Testis (tissue), 3 donors: ENCODE measurements around the gene FAN1. TPM values are rescaled to one million over a fixed set of nuclear protein-coding genes. Genes with fewer than 3 reads are reported as not detected.

ENCODE experiments used
- DNase-seq: peaks from one replicate; pipeline ENCODE4 v3.0.0-alpha.2; 2019
- H3K27ac ChIP-seq, 2 donors: fragments of 200-600 bp; sonication (generic); one replicate each; pipeline ENCODE4 v1.5.1; 2019
- H3K27me3 ChIP-seq: fragments of 200-600 bp; sonication (generic); one replicate; pipeline ENCODE4 v1.5.1; 2019
- H3K36me3 ChIP-seq: fragments of 200-600 bp; sonication (generic); one replicate; pipeline ENCODE4 v1.5.1; 2017; ENCODE audit warnings: low read depth; ENCODE audit errors: missing control alignments
- H3K4me1 ChIP-seq: fragments of 200-600 bp; sonication (generic); one replicate; pipeline ENCODE4 v1.5.1; 2019
- H3K4me3 ChIP-seq, 2 donors: fragments of 200-600 bp; sonication (generic); one replicate each; pipeline ENCODE4 v1.5.1; 2017 to 2019
- H3K9me3 ChIP-seq: fragments of 200-600 bp; sonication (generic); one replicate; pipeline ENCODE4 v1.5.1; 2017
- POLR2A ChIP-seq: fragments of 450-650 bp; IDR thresholded peaks from one replicate; pipeline ENCODE4 v1.6.1; 2017; ENCODE audit warnings: antibody characterized with exemption, mild to moderate bottlenecking, moderate library complexity
- WGBS, 2 donors: methylation state at CpG; one replicate each; pipeline ENCODE4 v1.1.5; 2018; 5-methylcytosine and 5-hydroxymethylcytosine counted together
- intact Hi-C: fragments of 100-400 bp; cut with DNase I; formaldehyde crosslinking; loops from one replicate; pipeline ENCODE4 v1.15.1; 2023; ENCODE audit warnings: low total_unique reads
- polyA plus RNA-seq: library from polyadenylated mRNA; stranded (reverse); fragments of 350-450 nt; fragmentation: Illumina TruSeq; extraction: RNeasy Lipid Tissue Mini Kit (QIAGEN cat#74804); gene quantifications from one replicate; pipeline ENCODE4 v1.2.3, GENCODE V29; 2014; ENCODE audit warnings: low read depth, low replicate concordance; ENCODE audit not compliant: insufficient read depth
- total RNA-seq, 2 donors: library from RNA; depleted of rRNA; stranded (reverse); fragments of >200 nt; gene quantifications; one replicate each; pipeline ENCODE4 v1.2.3, GENCODE V29; 2016
- TF ChIP-seq, protein P1 (sequence below), 3 experiments: fragments of 450-650 bp in 2 of 3; fragments of 200-600 bp in 1 of 3; sonication (generic) in 1 of 3; IDR thresholded peaks; one replicate each; pipeline ENCODE4 v1.5.1; 2016 to 2019; ENCODE audit warnings: antibody characterized with exemption in 3 of 3, mild to moderate bottlenecking in 2 of 3, moderate library complexity in 1 of 3

FAN1 gene
- total and polyA plus RNA-seq, 3 donors from 2014 or later = 22.5 to 29.1 (median 24.0) TPM

DNA sequence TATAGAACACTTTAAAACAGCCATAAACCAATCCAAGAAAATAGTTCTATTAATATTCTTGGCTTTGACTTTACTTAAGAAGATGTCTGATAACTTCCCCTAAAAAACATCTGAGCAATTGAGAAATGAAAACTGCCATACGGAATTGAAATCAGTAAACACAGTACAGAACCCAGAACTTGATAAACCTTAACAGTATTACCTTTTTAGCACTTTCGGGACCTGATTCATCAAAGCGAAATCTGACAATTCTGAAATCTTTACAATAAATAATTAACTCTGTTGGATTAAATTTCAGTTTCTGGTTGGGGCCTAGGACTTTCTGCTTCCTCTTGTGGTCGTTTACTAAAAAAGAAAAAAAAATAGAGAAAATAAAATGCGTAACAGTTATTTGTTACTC, 70.4 kb downstream of the FAN1 start:
- TF ChIP-seq, protein P1, sequence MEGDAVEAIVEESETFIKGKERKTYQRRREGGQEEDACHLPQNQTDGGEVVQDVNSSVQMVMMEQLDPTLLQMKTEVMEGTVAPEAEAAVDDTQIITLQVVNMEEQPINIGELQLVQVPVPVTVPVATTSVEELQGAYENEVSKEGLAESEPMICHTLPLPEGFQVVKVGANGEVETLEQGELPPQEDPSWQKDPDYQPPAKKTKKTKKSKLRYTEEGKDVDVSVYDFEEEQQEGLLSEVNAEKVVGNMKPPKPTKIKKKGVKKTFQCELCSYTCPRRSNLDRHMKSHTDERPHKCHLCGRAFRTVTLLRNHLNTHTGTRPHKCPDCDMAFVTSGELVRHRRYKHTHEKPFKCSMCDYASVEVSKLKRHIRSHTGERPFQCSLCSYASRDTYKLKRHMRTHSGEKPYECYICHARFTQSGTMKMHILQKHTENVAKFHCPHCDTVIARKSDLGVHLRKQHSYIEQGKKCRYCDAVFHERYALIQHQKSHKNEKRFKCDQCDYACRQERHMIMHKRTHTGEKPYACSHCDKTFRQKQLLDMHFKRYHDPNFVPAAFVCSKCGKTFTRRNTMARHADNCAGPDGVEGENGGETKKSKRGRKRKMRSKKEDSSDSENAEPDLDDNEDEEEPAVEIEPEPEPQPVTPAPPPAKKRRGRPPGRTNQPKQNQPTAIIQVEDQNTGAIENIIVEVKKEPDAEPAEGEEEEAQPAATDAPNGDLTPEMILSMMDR (IDR thresholded peaks at IDR 0.05) = no peak
- TF ChIP-seq POLR2A = no peak
- H3K4me3 ChIP-seq = no peak overlapping the region
- no peak for DNase-seq
- WGBS, 2 donors = 88 to 91% methylated on average over 5 of the region's 5 CpGs
- H3K4me1 ChIP-seq = no peaks in the 10 kb centered on the region
- H3K9me3 ChIP-seq = no peaks in the 10 kb centered on the region
- no peaks in the 10 kb centered on the region for H3K27me3 ChIP-seq
- intact Hi-C loops = no loop called here
- no peaks in the 10 kb centered on the region for H3K36me3 ChIP-seq
- no peak overlapping the region for H3K27ac ChIP-seq

GRCh38 chr15:30978328-30978727, 74.6 kb downstream of the FAN1 start:
- Histone ChIP-seq H3K36me3 (no peaks in the 10 kb centered on the region), H3K4me3 (no peak overlapping the region), H3K27me3 (no peaks in the 10 kb centered on the region), H3K9me3 (no peaks in the 10 kb centered on the region), H3K4me1 (peaks cover 11% of the 10 kb centered on the region), H3K27ac (no peak overlapping the region)
- no peak for DNase-seq
- intact Hi-C loops = no loop called here
- no peak for TF ChIP-seq POLR2A
- TF ChIP-seq, protein P1 (IDR thresholded peaks at IDR 0.05) = no peak

DNA sequence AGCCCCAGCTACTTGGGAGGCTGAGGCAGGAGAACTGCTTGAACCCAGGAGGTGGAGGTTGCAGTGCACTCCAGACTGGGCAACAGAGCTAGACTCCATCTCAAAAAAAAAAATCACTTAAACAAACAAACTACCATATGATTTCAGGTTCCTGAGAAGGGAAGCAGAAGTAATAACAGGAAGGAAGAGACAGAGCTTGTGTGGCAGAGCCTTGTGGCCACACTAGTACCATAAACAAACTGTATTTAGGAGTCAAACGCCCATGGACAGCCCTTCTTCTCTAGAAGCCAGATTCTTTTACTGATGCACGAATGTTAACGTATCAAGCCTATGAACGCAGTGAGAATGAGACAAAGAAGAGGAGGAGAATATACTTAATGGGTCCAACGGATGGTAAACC, 75.7 kb downstream of the FAN1 start:
- Histone ChIP-seq H3K27me3 (no peaks in the 10 kb centered on the region), H3K27ac (no peak overlapping the region), H3K9me3 (no peaks in the 10 kb centered on the region), H3K4me3 (no peak overlapping the region), H3K4me1 (peaks cover 21% of the 10 kb centered on the region), H3K36me3 (no peaks in the 10 kb centered on the region)
- intact Hi-C loops = no loop called here
- TF ChIP-seq, protein P1 (IDR thresholded peaks at IDR 0.05) = no peak
- no peak for TF ChIP-seq POLR2A
- no peak for DNase-seq
- 89 to 92% methylated on average over 5 of the region's 5 CpGs for WGBS, 2 donors

- TF ChIP-seq, protein P1 (IDR thresholded peaks at IDR 0.05) = no peak
- TF ChIP-seq POLR2A = no peak
- H3K4me1 ChIP-seq = peaks cover 33% of the 10 kb centered on the region
- no peak for DNase-seq
- H3K27ac ChIP-seq = no peak overlapping the region
- H3K4me3 ChIP-seq = no peak overlapping the region
- WGBS, 2 donors = 46 to 59% methylated on average over 3 of the region's 3 CpGs
- no peaks in the 10 kb centered on the region for H3K27me3 ChIP-seq
- no peaks in the 10 kb centered on the region for H3K36me3 ChIP-seq
- H3K9me3 ChIP-seq = no peaks in the 10 kb centered on the region
- intact Hi-C loops = no loop called here
Observed at GRCh38 chr15:30984118-30984517, 80.4 kb downstream of the FAN1 start.

DNA sequence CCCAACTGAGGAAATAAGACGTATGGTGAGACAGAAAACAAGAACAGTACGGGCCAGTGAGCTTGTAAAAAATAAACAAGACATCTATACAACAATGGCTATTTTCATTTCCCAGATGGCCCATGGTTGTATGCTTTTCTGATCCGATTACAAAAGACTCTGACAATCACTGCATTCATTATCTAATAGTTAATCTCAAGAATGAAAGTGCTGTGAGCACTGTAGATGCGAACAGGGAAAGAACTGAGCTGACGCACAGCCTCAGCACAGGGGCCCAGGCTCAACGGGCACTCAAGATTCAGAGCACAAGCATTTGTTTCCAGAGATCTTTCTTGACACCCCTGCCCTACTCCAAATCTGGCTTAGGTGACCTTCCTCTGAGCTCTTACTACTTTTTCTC, 80.8 kb downstream of the FAN1 start:
- Histone ChIP-seq H3K36me3 (no peaks in the 10 kb centered on the region), H3K9me3 (no peaks in the 10 kb centered on the region), H3K4me3 (no peak overlapping the region), H3K27ac (no peak overlapping the region), H3K4me1 (peaks cover 33% of the 10 kb centered on the region), H3K27me3 (no peaks in the 10 kb centered on the region)
- no peak for DNase-seq
- intact Hi-C loops = no loop called here
- TF ChIP-seq, protein P1 (IDR thresholded peaks at IDR 0.05) = no peak
- TF ChIP-seq POLR2A = no peak
- WGBS, 2 donors = 40 to 65% methylated on average over 6 of the region's 6 CpGs
